Activated CD4-positive, alpha-beta T cell treated with anti-CD3 and anti-CD28 coated beads for 48 hours (primary cell): ENCODE measurements around the gene PHACTR1.

Experiments used
- DNase-seq: peaks from one replicate; pipeline ENCODE4 v3.0.0-alpha.2; 2020

The PHACTR1 gene

GRCh38 chr6:13079096-13079723 is 362.6 kb downstream of the PHACTR1 start:
- DNase-seq = no peak

DNA sequence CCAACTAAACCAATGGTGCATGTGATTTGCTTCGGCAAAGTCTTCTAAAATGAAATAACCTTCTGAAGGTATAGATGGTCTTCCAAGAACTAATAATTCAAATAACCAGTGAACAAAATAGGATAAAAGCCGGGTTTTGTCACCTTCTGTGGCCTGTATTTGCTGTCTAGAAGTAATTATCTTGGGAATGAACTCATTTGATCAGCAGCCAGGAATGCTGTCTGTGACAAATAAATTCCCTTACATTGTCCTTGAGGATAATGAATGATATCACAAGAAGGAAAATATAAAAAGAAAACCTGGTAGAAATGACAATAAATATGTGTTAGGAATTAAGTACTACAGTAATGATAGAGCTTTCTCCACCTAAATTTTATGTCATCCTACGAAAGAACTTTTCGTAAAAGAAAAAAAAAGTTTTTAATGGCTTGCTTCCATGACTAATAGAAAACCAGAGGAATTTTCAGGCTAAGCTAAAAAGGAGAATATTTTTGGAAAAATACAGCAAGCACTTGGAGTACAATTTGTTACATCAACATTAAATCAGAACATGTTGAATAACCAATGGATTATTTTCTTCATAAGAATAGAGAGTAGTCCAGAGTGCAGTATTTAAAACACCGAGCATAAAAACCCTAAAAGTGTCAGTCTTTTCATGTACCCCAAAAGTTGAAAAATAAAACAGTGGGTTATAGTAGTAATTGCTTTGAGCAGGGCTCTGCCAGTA is 364.1 kb downstream of the PHACTR1 start:
- DNase-seq = no peak

- DNase-seq = no peak
Observed at GRCh38 chr6:13081189-13081563, 364.6 kb downstream of the PHACTR1 start.

- DNase-seq = no peak
Observed at GRCh38 chr6:13089296-13089994, 372.9 kb downstream of the PHACTR1 start.

DNA sequence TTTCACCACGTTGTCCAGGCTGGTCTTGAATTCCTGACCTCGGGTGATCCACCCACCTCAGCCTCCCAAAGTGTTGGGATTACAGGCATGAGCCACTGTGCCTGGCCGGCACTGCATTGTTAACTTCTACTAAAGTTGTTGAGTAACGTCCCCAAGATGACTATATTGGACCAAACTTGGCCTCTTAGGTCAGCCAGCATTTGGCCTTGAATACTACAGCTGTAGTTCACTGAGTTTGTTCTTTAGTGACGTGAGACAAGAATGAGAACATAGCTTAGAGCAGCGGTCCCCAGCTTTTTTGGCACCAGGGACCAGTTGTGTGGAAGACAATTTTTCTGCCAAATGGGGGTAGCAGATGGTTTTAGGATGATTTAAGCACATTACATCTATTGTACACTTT is 374.6 kb downstream of the PHACTR1 start:
- DNase-seq = no peak

GRCh38 chr6:13094781-13095425 is 378.3 kb downstream of the PHACTR1 start:
- no peak for DNase-seq

- no peak for DNase-seq
Observed at GRCh38 chr6:13096084-13096483, 379.5 kb downstream of the PHACTR1 start.

- DNase-seq = no peak
Observed at GRCh38 chr6:13097454-13097853, 380.9 kb downstream of the PHACTR1 start.

GRCh38 chr6:13098006-13098405 is 381.4 kb downstream of the PHACTR1 start:
- no peak for DNase-seq

GRCh38 chr6:13098793-13099570 is 382.4 kb downstream of the PHACTR1 start:
- DNase-seq = no peak

- no peak for DNase-seq
Observed at GRCh38 chr6:13099771-13100170, 383.2 kb downstream of the PHACTR1 start.

DNA sequence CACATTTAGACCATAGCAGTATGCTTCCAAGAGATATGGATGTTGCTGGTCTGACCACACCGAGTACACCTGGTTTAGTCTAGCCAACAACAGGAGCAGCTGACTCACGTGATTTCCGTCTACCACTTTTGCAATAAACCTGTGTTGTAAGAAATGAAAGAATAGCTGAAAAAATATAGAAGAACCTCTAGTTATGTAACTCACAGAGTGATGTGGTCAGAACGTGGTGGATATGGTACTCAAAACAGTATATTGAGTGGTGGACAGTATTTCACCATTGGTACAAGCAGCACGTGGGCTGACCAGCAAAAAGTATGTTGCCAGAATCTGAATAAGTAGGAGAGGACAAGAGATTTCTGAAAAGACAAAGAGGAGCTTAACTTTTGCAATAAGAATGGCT is 384.8 kb downstream of the PHACTR1 start:
- DNase-seq = no peak

- DNase-seq = no peak
Observed at GRCh38 chr6:13101985-13102384, 385.4 kb downstream of the PHACTR1 start.

- DNase-seq = no peak
Observed at GRCh38 chr6:13103169-13103568, 386.6 kb downstream of the PHACTR1 start.

GRCh38 chr6:13105139-13105538 is 388.6 kb downstream of the PHACTR1 start:
- DNase-seq = no peak

DNA sequence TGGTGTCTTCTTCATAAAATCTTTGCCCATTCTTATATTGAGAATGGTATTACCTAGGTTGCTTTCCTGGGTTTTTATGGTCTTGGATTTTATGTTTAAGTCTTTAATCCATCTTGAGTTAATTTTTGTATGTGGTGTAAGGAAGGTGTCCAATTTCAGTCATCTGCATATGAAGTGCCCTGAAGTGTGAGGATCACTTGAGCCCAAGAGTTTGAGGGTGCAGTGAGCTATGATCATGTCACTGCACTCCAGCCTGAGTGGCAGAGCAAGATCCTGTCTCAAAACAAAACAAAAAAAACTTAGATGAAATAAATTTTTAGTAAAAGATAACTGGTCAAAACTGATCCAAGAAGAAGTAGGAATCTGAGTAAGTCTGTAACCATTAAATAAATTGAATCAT is 396.4 kb downstream of the PHACTR1 start:
- DNase-seq = no peak

DNA sequence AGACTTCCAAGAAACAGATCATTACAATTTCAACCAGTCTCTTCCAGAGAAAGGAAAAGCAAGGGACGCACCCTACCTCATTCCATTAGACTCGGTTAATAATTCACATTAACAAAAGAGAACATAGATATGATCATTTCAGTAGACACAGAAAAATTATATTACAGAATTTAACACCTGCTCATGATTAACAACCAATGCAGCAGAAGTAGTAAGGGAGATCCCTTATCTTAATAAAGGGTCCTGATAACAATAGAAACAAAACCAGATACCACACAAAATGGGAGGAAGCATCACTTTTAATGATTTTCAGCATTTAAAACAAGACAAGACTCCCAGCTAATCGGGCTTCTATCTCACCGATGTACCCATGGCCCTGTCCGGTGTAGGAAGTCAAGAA is 396.8 kb downstream of the PHACTR1 start:
- DNase-seq = no peak

- DNase-seq = no peak
Observed at GRCh38 chr6:13113981-13114593, 397.5 kb downstream of the PHACTR1 start.

- DNase-seq = no peak
Observed at GRCh38 chr6:13116155-13116554, 399.6 kb downstream of the PHACTR1 start.

DNA sequence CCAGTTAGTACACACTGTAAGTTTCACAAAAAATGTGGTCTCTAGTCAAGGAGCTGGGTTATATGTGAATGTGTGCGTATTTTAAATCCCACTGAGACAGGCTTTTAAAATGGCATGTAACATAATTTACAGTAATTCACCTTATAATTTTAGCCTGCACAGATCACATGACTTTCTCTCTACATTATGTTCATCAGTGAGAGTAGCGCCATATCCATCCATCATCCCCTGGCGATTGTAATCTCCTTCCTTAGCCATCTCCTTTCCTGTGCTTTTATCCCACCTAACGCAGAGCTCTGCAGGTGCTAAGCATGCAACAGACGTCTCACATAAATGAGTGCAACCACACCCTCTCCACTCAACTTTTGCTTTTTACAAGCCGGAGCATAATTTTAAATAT is 401.0 kb downstream of the PHACTR1 start:
- no peak for DNase-seq

DNA sequence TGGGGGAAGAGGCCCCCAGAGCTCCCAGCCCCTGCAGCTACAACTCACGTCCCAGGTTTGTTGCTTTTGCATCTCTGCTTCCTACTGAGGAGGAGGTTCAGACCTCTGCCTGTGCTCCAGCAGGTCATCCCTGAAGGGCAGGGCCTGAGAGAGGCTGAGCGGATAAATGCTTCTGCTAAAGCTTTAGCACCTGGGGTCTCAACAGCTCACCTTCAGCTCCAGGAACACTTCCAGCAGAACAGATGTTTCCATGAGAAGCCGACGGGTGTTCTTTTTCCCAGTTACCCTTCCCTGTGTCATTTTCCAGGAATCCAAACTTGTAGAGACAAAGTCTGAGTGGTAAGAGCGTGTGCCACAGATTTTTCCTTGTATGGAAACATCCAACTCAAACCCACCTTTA is 403.0 kb downstream of the PHACTR1 start:
- no peak for DNase-seq
